Measurements from ENCODE around the gene BSN. TPM values are rescaled to one million over a fixed set of nuclear protein-coding genes. Genes with fewer than 3 reads are reported as not detected.

BSN gene
- total RNA-seq, 1 donor from 2014 or later: 46.9 TPM

DNA sequence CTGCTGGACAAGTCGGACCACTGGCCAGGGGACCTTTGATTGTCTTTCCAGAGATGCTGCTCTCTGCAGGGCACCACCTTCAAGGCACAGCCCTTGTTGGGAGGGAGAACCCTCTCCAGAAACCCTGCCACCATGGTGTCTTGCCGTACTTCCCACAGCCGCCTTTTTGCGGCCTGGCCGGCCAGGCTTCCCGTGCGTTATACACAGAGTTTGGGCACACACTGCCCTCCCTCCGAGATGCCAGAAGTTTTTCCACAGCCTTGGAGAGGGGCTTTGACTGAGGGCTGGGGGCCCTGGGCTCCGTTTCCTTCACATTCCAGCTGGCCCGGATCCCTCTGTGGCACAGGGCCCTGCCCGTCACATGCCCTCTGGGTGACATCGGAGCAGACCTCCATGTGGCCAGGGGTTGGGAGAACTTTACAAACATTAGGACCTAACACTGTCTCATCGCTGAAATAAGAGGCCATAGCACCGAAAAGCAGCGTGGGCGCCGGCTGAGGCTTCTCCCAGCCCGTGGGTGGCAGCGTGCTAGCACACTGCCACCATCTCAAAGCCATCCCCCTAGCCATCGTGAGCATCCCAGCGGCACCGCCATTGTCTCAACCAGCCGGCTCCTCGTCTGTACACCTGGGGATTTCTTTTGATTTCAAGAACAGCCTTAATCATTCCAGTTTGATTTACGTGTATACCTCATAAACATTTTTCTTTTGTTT lies 113.6 kb downstream of the BSN start:
- Mint-ChIP-seq H3K27ac (ENCODE audit: unreplicated experiment) (no peak overlapping the region), H3K4me3 (ENCODE audit: unreplicated experiment) (no peak overlapping the region), H3K9me3 (ENCODE audit: unreplicated experiment) (peaks cover 12% of the 10 kb centered on the region), H3K4me1 (ENCODE audit: low read depth, unreplicated experiment) (peaks cover 3% of the 10 kb centered on the region), H3K36me3 (ENCODE audit: unreplicated experiment) (no peaks in the 10 kb centered on the region), H3K27me3 (ENCODE audit: unreplicated experiment) (peaks cover 7% of the 10 kb centered on the region)
- DNase-seq: no peak
- TF ChIP-seq, protein P1, sequence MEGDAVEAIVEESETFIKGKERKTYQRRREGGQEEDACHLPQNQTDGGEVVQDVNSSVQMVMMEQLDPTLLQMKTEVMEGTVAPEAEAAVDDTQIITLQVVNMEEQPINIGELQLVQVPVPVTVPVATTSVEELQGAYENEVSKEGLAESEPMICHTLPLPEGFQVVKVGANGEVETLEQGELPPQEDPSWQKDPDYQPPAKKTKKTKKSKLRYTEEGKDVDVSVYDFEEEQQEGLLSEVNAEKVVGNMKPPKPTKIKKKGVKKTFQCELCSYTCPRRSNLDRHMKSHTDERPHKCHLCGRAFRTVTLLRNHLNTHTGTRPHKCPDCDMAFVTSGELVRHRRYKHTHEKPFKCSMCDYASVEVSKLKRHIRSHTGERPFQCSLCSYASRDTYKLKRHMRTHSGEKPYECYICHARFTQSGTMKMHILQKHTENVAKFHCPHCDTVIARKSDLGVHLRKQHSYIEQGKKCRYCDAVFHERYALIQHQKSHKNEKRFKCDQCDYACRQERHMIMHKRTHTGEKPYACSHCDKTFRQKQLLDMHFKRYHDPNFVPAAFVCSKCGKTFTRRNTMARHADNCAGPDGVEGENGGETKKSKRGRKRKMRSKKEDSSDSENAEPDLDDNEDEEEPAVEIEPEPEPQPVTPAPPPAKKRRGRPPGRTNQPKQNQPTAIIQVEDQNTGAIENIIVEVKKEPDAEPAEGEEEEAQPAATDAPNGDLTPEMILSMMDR (IDR thresholded peaks at IDR 0.05; ENCODE audit: partially characterized antibody, unreplicated experiment): no peak

- peaks cover 3% of the 10 kb centered on the region for H3K4me1 Mint-ChIP-seq (ENCODE audit: low read depth, unreplicated experiment)
- H3K4me3 Mint-ChIP-seq (ENCODE audit: unreplicated experiment): no peak overlapping the region
- H3K36me3 Mint-ChIP-seq (ENCODE audit: unreplicated experiment): no peaks in the 10 kb centered on the region
- TF ChIP-seq, protein P1 (IDR thresholded peaks at IDR 0.05; ENCODE audit: partially characterized antibody, unreplicated experiment): no peak
- DNase-seq: no peak
- peaks cover 14% of the 10 kb centered on the region for H3K9me3 Mint-ChIP-seq (ENCODE audit: unreplicated experiment)
- H3K27me3 Mint-ChIP-seq (ENCODE audit: unreplicated experiment): peaks cover 7% of the 10 kb centered on the region
- no peak overlapping the region for H3K27ac Mint-ChIP-seq (ENCODE audit: unreplicated experiment)
These were observed 114.1 kb downstream of the BSN start for GRCh38 chr3:49668414-49668797.

GRCh38 chr3:49668861-49669260 lies 114.6 kb downstream of the BSN start:
- DNase-seq: no peak
- Mint-ChIP-seq H3K9me3 (ENCODE audit: unreplicated experiment) (peaks cover 17% of the 10 kb centered on the region), H3K36me3 (ENCODE audit: unreplicated experiment) (no peaks in the 10 kb centered on the region), H3K27me3 (ENCODE audit: unreplicated experiment) (peaks cover 11% of the 10 kb centered on the region), H3K27ac (ENCODE audit: unreplicated experiment) (no peak overlapping the region), H3K4me1 (ENCODE audit: low read depth, unreplicated experiment) (peaks cover 3% of the 10 kb centered on the region), H3K4me3 (ENCODE audit: unreplicated experiment) (no peak overlapping the region)
- TF ChIP-seq, protein P1 (IDR thresholded peaks at IDR 0.05; ENCODE audit: partially characterized antibody, unreplicated experiment): no peak

DNA sequence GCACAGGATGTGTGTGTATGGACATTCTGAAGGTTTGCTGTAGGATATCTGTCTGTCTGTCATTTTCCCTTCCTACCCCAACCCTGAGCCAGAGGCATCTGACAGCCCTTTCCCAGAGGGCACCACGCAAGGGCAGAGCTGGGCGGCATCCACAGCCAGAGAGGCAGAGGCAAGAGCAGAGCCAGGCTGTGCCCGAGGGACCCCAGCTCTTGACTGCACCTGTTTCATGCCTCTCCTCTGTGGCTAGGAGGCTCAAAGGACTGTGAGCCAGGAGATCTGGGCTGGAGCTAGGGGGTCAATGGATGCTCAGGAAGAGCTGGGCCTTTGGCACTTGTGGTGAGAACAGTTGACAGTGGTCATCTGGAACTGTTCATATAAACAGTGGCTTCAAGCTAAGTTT lies 115.1 kb downstream of the BSN start:
- Mint-ChIP-seq H3K27ac (ENCODE audit: unreplicated experiment) (no peak overlapping the region), H3K4me1 (ENCODE audit: low read depth, unreplicated experiment) (peaks cover 3% of the 10 kb centered on the region), H3K4me3 (ENCODE audit: unreplicated experiment) (no peak overlapping the region), H3K36me3 (ENCODE audit: unreplicated experiment) (no peaks in the 10 kb centered on the region), H3K27me3 (ENCODE audit: unreplicated experiment) (peaks cover 11% of the 10 kb centered on the region), H3K9me3 (ENCODE audit: unreplicated experiment) (peaks cover 15% of the 10 kb centered on the region)
- TF ChIP-seq, protein P1 (IDR thresholded peaks at IDR 0.05; ENCODE audit: partially characterized antibody, unreplicated experiment): no peak
- no peak for DNase-seq

- Mint-ChIP-seq H3K27me3 (ENCODE audit: unreplicated experiment) (peaks cover 12% of the 10 kb centered on the region), H3K4me1 (ENCODE audit: low read depth, unreplicated experiment) (peaks cover 7% of the 10 kb centered on the region), H3K36me3 (ENCODE audit: unreplicated experiment) (no peaks in the 10 kb centered on the region), H3K9me3 (ENCODE audit: unreplicated experiment) (peaks cover 16% of the 10 kb centered on the region), H3K4me3 (ENCODE audit: unreplicated experiment) (no peak overlapping the region), H3K27ac (ENCODE audit: unreplicated experiment) (no peak overlapping the region)
- TF ChIP-seq, protein P1 (IDR thresholded peaks at IDR 0.05; ENCODE audit: partially characterized antibody, unreplicated experiment): no peak
- DNase-seq: no peak
These were observed 116.6 kb downstream of the BSN start for GRCh38 chr3:49670940-49671290.

Data from glutamatergic neuron (in vitro differentiated cells).